HCT116 (cell line): ENCODE results near the gene ZNF143. TPM values are rescaled to one million over a fixed set of nuclear protein-coding genes. Genes with fewer than 3 reads are reported as not detected.

Experiments
- ATAC-seq: fragments of 200-7000 bp; cut with Tn5 transposase; 2 replicates; pipeline ENCODE4 v1.9.1; 2020; ENCODE audit warnings: mild to moderate bottlenecking, moderate library complexity
- BruUV-seq: library from RNA; stranded (reverse); fragments of 400-500 nt; replicated peaks from 2 replicates; lab custom pipeline; 2021; lab: Mats Ljungman, UMichigan
- CTCF ChIA-PET: fragments of 300-600 bp; sonication (Branson Sonifier 250); formaldehyde crosslinking; loops from one replicate; lab custom pipeline; 2021; ENCODE audit warnings: antibody characterized with exemption; lab: Charles Lee
- POLR2A ChIA-PET: fragments of 300-600, 350-600 bp; sonication (Branson Sonifier 250); formaldehyde crosslinking; loops from one replicate; lab custom pipeline; 2021; ENCODE audit warnings: antibody characterized with exemption; lab: Charles Lee
- RAD21 ChIA-PET, 2 experiments: fragments of 300-600 bp; sonication (Branson Sonifier 250); formaldehyde crosslinking; loops; one replicate each; lab custom pipeline; 2023; ENCODE audit warnings: low total read pairs in 2 of 2; ENCODE audit not compliant: uncharacterized antibody in 2 of 2, unreplicated experiment in 2 of 2, low non-redundant PET in 1 of 2; lab: Charles Lee
- DNase-seq: peaks from one replicate; pipeline ENCODE4 v3.0.0-alpha.2; 2010; ENCODE audit warnings: low read depth, low spot score
- H2AFZ ChIP-seq: fragments of 200-600 bp; shearing (Covaris generic), sonication (generic); 2 replicates; pipeline ENCODE4 v1.6.1; 2017; ENCODE audit warnings: low read depth, mixed run types, mixed read lengths, antibody characterized with exemption, low read length; ENCODE audit not compliant: poor library complexity, severe bottlenecking
- H3K27ac ChIP-seq: 2 replicates; pipeline ENCODE4 v1.5.1; 2012; ENCODE audit warnings: low read depth, low read length
- H3K27me3 ChIP-seq: fragments of 200-600 bp; sonication (generic); 2 replicates; pipeline ENCODE4 v1.6.1; 2016; ENCODE audit warnings: mixed run types, low read length, mixed read lengths; ENCODE audit not compliant: insufficient read depth
- H3K36me3 ChIP-seq, 2 experiments: fragments of 200-500 bp in 1 of 2; fragments of 200-600 bp in 1 of 2; sonication (Bioruptor generic) in 1 of 2; sonication (generic) in 1 of 2; 2 replicates each; pipeline versions ENCODE4 v1.5.1 to v1.6.1; 2014 to 2016; ENCODE audit warnings: low read length in 2 of 2, inconsistent platforms in 1 of 2, mixed read lengths in 1 of 2, mixed run types in 1 of 2; ENCODE audit not compliant: insufficient read depth in 2 of 2, control insufficient read depth in 1 of 2
- H3K4me1 ChIP-seq, 2 experiments: fragments of 200-600 bp in 1 of 2; sonication (generic) in 1 of 2; 2 replicates each; pipeline versions ENCODE4 v1.5.1 to v1.6.1; 2012 to 2017; ENCODE audit warnings: low read length in 2 of 2, inconsistent platforms in 1 of 2, mild to moderate bottlenecking in 1 of 2, mixed read lengths in 1 of 2, mixed run types in 1 of 2, moderate library complexity in 1 of 2; ENCODE audit not compliant: insufficient read depth in 2 of 2, control insufficient read depth in 1 of 2
- H3K4me2 ChIP-seq: fragments of 200-600 bp; sonication (generic); 2 replicates; pipeline ENCODE4 v1.6.1; 2017; ENCODE audit warnings: mixed run types, low read length, mixed read lengths
- H3K4me3 ChIP-seq, 2 experiments: fragments of 200-600 bp in 1 of 2; sonication (generic) in 1 of 2; replicated peaks in 1 of 2; 2 replicates each; pipeline ENCODE4 v1.5.1; 2011 to 2016; ENCODE audit warnings: low read length in 2 of 2, control low read depth in 1 of 2, low read depth in 1 of 2, mild to moderate bottlenecking in 1 of 2, mixed read lengths in 1 of 2, mixed run types in 1 of 2
- H3K79me2 ChIP-seq: fragments of 200-600 bp; sonication (generic); 2 replicates; pipeline ENCODE4 v1.6.1; 2017; ENCODE audit warnings: mild to moderate bottlenecking, mixed run types, low read length, moderate library complexity, mixed read lengths; ENCODE audit not compliant: insufficient read depth
- H3K9ac ChIP-seq: fragments of 200-600 bp; sonication (generic); 2 replicates; pipeline ENCODE4 v1.6.1; 2016; ENCODE audit warnings: low read length, mixed read lengths
- H3K9me2 ChIP-seq: fragments of 200-600 bp; sonication (generic), shearing (Covaris generic); 2 replicates; pipeline ENCODE4 v1.6.1; 2017; ENCODE audit warnings: mixed run types, mild to moderate bottlenecking, moderate library complexity; ENCODE audit not compliant: insufficient read depth
- H3K9me3 ChIP-seq, 2 experiments: fragments of 200-500 bp in 1 of 2; fragments of 200-600 bp in 1 of 2; sonication (Bioruptor generic) in 1 of 2; sonication (generic) in 1 of 2; 2 replicates each; pipeline ENCODE4 v1.6.1; 2014 to 2017; ENCODE audit warnings: low read length in 2 of 2, mixed read lengths in 2 of 2, inconsistent platforms in 1 of 2, low read depth in 1 of 2, mild to moderate bottlenecking in 1 of 2, mixed run types in 1 of 2, moderate library complexity in 1 of 2; ENCODE audit not compliant: control insufficient read depth in 1 of 2, insufficient read depth in 1 of 2
- H4K20me1 ChIP-seq: fragments of 200-600 bp; sonication (generic), shearing (Covaris generic); 2 replicates; pipeline ENCODE4 v1.6.1; 2017; ENCODE audit warnings: mixed run types, mild to moderate bottlenecking, moderate library complexity; ENCODE audit not compliant: insufficient read depth
- CBX3 ChIP-seq: IDR thresholded peaks from 2 replicates; pipeline ENCODE4 v1.6.1; 2012; ENCODE audit warnings: low read depth
- CEBPB ChIP-seq: IDR thresholded peaks from 2 replicates; pipeline ENCODE4 v1.6.1; 2012; ENCODE audit warnings: low read depth
- FOSL1 ChIP-seq: IDR thresholded peaks from 2 replicates; pipeline ENCODE4 v1.6.1; 2012; ENCODE audit warnings: low read depth
- JUND ChIP-seq: IDR thresholded peaks from 2 replicates; pipeline ENCODE4 v1.6.1; 2012
- POLR2A ChIP-seq: IDR thresholded peaks from 2 replicates; pipeline ENCODE4 v1.7.0; 2011; ENCODE audit warnings: borderline replicate concordance; ENCODE audit not compliant: insufficient read depth, insufficient read length; ENCODE audit errors: extremely low read depth
- POLR2AphosphoS5 ChIP-seq: IDR thresholded peaks from 2 replicates; pipeline ENCODE4 v1.6.1; 2011; ENCODE audit warnings: mild to moderate bottlenecking, low read depth, low read length, moderate library complexity
- RAD21 ChIP-seq: IDR thresholded peaks from 2 replicates; pipeline ENCODE4 v1.6.1; 2012; ENCODE audit warnings: low read depth, mild to moderate bottlenecking
- SIN3A ChIP-seq: IDR thresholded peaks from 2 replicates; pipeline ENCODE4 v1.6.1; 2012; ENCODE audit warnings: low read depth
- SRF ChIP-seq: IDR thresholded peaks from 2 replicates; pipeline ENCODE4 v1.6.1; 2012; ENCODE audit warnings: low read depth
- TCF7L2 ChIP-seq: IDR thresholded peaks from 2 replicates; pipeline ENCODE4 v1.7.0; 2011; ENCODE audit warnings: borderline replicate concordance, inconsistent platforms; ENCODE audit not compliant: insufficient read depth, insufficient read length; ENCODE audit errors: extremely low read depth
- YY1 ChIP-seq: IDR thresholded peaks from 2 replicates; pipeline ENCODE4 v1.6.1; 2011; ENCODE audit warnings: low read length, low read depth, moderate library complexity, mild to moderate bottlenecking; ENCODE audit not compliant: insufficient replicate concordance; ENCODE audit errors: extremely low read depth
- ZNF274 ChIP-seq: fragments of 200-500 bp; sonication (Bioruptor generic); IDR thresholded peaks from 2 replicates; pipeline ENCODE4 v1.6.1; 2014; ENCODE audit warnings: mild to moderate bottlenecking, low read depth, low read length, inconsistent platforms
- intact Hi-C: fragments of 100-400 bp; cut with micrococcal nuclease; formaldehyde crosslinking; loops from 2 replicates; pipeline ENCODE4 v1.10.0; 2022
- total RNA-seq: library from RNA; stranded (reverse); gene quantifications from one replicate; pipeline ENCODE4 v1.2.1, GENCODE V29; 2021; ENCODE audit not compliant: unreplicated experiment
- TF ChIP-seq, protein P1 (sequence below): IDR thresholded peaks from 2 replicates; pipeline ENCODE4 v1.6.1; 2011; ENCODE audit warnings: mild to moderate bottlenecking, low read length, moderate library complexity; ENCODE audit not compliant: insufficient replicate concordance; ENCODE audit errors: extremely low read depth
- TF ChIP-seq, protein P2 (sequence below): IDR thresholded peaks from 2 replicates; pipeline ENCODE4 v1.6.1; 2012; ENCODE audit warnings: low read depth
- TF ChIP-seq, protein P3 (sequence below): IDR thresholded peaks from 2 replicates; pipeline ENCODE4 v1.6.1; 2012

ZNF143 gene
- total RNA-seq, 1 experiment from 2014 or later = 27.5 TPM

DNA sequence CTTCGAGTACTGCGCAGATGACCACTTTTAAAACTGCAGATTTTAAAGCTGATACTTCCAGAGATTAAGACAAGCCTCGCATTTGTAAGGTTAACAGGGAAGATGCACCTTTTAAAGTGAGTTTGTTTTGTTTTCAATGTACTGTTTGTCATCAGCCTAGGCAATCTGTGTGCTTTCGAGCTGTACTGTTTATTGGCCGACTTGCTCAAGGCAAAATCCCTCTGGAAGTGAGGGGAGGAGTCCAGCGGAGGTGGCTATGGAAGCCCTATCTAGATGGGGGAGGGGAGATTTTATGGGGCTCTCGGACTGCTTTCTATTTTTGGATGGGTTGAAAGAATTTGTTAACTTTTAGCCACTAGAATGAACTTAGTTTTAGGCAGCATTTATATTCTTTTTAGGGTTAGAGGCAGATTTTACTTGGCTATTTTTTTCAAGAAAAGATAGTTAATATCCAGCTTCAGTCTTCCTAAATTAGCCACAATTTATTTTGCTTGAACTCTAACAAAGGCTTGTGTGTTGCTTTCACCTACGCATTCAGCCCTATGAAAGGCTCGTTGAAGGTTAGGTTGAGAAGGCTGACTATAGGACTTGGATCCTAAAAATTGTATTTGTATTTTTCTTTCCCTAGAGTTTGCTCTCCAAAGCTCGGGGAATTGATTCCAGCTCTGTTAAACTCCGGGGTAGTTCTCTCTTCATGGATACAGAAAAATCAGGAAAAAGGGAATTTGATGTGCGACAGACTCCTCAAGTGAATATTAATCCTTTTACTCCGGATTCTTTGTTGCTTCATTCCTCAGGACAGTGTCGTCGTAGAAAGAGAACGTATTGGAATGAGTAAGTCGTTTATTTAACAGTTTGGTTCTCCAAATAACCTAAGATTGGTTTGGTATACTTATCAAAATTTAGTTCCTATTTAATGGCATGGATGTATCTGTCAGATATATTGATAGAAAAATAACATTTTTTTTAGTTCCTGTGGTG is 114.7 kb downstream of the ZNF143 start:
- Histone ChIP-seq H3K4me2 (peak overlapping the region; percentile 85), H3K9me2 (no peaks in the 10 kb centered on the region), H3K27me3 (no peaks in the 10 kb centered on the region), H3K9ac (peak overlapping the region; percentile 94), H3K79me2 (peaks cover 64% of the 10 kb centered on the region), H3K4me3 (peak overlapping the region; percentile 86 to 94), H2AFZ (no peak overlapping the region), H3K4me1 (peaks cover 6 to 31% of the 10 kb centered on the region in 2 experiments; a peak in 3 of 4 replicates), H3K27ac (peak overlapping the region; percentile 96)
- ChIA-PET CTCF (no interaction called here), RAD21 (interaction anchor here in 1 of 2 experiments (0.6 kb wide), 1 partner anchor 343 kb away, joined by 7 read pairs; no protein-coding TSS in a partner anchor), POLR2A (no interaction called here)
- peak; percentile 30; the same call in 1 of the 2 replicates for ATAC-seq
- DNase-seq = peak; percentile 56
- intact Hi-C loops = loop anchor here (1.0 kb wide), 1 partner anchor 38 kb away; no protein-coding TSS in a partner anchor
- BruUV-seq = no TSS peak
- TF ChIP-seq CBX3 (no peak), YY1 (no peak), ZNF274 (no peak), RAD21 (0 out of 2 replicates have a peak, but pooled peaks have one; percentile 2), POLR2AphosphoS5 (peak; percentile 57), CEBPB (no peak), JUND (no peak), SRF (no peak), SIN3A (peak; percentile 47; the same call in 1 of the 2 replicates), FOSL1 (no peak; the same call in 1 of the 2 replicates), POLR2A (no peak), TCF7L2 (no peak)
- TF ChIP-seq, protein P1, sequence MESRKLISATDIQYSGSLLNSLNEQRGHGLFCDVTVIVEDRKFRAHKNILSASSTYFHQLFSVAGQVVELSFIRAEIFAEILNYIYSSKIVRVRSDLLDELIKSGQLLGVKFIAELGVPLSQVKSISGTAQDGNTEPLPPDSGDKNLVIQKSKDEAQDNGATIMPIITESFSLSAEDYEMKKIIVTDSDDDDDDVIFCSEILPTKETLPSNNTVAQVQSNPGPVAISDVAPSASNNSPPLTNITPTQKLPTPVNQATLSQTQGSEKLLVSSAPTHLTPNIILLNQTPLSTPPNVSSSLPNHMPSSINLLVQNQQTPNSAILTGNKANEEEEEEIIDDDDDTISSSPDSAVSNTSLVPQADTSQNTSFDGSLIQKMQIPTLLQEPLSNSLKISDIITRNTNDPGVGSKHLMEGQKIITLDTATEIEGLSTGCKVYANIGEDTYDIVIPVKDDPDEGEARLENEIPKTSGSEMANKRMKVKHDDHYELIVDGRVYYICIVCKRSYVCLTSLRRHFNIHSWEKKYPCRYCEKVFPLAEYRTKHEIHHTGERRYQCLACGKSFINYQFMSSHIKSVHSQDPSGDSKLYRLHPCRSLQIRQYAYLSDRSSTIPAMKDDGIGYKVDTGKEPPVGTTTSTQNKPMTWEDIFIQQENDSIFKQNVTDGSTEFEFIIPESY = no peak
- TF ChIP-seq, protein P2, sequence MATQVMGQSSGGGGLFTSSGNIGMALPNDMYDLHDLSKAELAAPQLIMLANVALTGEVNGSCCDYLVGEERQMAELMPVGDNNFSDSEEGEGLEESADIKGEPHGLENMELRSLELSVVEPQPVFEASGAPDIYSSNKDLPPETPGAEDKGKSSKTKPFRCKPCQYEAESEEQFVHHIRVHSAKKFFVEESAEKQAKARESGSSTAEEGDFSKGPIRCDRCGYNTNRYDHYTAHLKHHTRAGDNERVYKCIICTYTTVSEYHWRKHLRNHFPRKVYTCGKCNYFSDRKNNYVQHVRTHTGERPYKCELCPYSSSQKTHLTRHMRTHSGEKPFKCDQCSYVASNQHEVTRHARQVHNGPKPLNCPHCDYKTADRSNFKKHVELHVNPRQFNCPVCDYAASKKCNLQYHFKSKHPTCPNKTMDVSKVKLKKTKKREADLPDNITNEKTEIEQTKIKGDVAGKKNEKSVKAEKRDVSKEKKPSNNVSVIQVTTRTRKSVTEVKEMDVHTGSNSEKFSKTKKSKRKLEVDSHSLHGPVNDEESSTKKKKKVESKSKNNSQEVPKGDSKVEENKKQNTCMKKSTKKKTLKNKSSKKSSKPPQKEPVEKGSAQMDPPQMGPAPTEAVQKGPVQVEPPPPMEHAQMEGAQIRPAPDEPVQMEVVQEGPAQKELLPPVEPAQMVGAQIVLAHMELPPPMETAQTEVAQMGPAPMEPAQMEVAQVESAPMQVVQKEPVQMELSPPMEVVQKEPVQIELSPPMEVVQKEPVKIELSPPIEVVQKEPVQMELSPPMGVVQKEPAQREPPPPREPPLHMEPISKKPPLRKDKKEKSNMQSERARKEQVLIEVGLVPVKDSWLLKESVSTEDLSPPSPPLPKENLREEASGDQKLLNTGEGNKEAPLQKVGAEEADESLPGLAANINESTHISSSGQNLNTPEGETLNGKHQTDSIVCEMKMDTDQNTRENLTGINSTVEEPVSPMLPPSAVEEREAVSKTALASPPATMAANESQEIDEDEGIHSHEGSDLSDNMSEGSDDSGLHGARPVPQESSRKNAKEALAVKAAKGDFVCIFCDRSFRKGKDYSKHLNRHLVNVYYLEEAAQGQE = no peak
- TF ChIP-seq, protein P3, sequence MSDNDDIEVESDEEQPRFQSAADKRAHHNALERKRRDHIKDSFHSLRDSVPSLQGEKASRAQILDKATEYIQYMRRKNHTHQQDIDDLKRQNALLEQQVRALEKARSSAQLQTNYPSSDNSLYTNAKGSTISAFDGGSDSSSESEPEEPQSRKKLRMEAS = 0 out of 2 replicates have a peak, but pooled peaks have one; percentile 9
- TF ChIP-seq, all 23 proteins: peak for 4
- H4K20me1 ChIP-seq = peaks cover 28% of the 10 kb centered on the region; the same call in 1 of the 2 replicates
- peaks cover 30 to 47% of the 10 kb centered on the region in 2 experiments for H3K36me3 ChIP-seq
- no peaks in the 10 kb centered on the region for H3K9me3 ChIP-seq
